ENCODE results near the gene RBM12.

Gene RBM12

DNA sequence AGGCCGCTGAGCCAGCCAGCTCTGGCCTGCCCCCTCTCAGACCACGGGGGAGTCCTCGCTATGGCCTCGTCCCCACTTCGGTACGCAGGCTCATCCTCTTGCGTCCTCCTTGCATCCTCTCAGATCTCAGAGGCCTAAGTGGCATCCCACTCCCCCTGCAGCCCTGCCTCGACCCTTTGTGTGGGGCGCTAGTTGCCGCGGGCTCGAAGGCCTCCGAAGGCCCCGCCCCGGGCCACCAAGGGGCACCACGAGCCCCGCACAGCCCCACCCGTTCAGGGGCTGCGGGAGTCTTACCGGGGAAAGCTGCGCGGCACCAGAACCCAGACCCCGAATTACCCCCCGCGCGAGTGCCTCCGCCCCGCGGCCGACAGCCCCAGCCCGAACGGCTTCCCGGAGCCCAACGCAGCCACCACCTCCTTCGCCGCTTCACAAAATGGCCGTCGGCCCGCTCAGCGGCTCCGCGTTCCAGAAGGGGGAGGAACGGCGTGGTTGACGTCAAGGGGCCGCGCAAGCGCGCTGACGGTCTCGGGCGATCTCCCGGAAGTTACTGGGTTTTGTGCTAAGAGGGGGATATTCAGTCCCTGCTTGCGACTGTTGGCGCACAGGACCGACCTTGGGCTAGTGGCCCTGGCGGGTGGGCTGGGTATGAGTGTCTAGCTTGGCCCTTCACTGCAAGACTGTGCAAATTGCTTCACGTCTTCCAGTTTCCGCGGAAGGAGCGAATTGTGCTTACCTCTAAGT is at the start of gene RBM12, which contains the start of gene CPNE1 (continued):
- TF ChIP-seq, protein P1, sequence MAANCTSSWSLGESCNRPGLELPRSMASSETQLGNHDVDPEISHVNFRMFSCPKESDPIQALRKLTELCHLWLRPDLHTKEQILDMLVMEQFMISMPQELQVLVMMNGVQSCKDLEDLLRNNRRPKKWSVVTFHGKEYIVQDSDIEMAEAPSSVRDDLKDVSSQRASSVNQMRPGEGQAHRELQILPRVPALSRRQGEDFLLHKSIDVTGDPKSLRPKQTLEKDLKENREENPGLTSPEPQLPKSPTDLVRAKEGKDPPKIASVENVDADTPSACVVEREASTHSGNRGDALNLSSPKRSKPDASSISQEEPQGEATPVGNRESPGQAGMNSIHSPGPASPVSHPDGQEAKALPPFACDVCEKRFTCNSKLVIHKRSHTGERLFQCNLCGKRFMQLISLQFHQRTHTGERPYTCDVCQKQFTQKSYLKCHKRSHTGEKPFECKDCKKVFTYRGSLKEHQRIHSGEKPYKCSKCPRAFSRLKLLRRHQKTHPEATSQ (tag by site-specific recombination; IDR thresholded peaks at IDR 0.05): peak; percentile 77; the same call in 1 of the 2 replicates

DNA sequence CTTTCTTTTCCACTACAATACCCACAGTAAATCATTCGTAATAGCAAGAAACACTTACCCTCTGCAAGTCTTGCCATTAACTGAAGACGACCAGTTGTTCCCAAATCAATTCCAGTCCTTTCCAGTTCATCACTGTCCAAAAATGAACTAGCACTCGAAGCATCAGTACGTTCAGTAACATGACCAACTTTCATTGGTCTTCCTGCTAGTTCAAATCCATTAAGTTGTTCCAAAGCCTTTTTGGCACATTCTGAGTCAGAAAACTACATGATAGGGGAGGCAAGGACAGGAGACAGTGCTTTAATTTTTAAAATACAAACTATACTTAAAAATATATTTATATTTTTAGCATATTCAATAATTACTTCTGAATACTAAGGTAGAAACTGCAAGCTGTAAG is 49.4 kb upstream of the RBM12 start:
- Histone ChIP-seq H3K36me3 (ENCODE audit: control insufficient read depth in 2 of 2, insufficient read depth in 1 of 2, low read length in 2 of 2) (peaks cover 80 to 97% of the 10 kb centered on the region in 2 experiments), H3K27ac (ENCODE audit: extremely low read depth, low read depth, low read length) (no peak overlapping the region), H3K4me1 (ENCODE audit: control insufficient read depth, insufficient read depth, low read length) (peaks cover 4% of the 10 kb centered on the region), H3K4me3 (ENCODE audit: low read depth, low read length) (no peak overlapping the region), H3K9me3 (ENCODE audit: control insufficient read depth, insufficient read depth, low read depth, low read length) (no peaks in the 10 kb centered on the region)
- TF ChIP-seq, protein P2, sequence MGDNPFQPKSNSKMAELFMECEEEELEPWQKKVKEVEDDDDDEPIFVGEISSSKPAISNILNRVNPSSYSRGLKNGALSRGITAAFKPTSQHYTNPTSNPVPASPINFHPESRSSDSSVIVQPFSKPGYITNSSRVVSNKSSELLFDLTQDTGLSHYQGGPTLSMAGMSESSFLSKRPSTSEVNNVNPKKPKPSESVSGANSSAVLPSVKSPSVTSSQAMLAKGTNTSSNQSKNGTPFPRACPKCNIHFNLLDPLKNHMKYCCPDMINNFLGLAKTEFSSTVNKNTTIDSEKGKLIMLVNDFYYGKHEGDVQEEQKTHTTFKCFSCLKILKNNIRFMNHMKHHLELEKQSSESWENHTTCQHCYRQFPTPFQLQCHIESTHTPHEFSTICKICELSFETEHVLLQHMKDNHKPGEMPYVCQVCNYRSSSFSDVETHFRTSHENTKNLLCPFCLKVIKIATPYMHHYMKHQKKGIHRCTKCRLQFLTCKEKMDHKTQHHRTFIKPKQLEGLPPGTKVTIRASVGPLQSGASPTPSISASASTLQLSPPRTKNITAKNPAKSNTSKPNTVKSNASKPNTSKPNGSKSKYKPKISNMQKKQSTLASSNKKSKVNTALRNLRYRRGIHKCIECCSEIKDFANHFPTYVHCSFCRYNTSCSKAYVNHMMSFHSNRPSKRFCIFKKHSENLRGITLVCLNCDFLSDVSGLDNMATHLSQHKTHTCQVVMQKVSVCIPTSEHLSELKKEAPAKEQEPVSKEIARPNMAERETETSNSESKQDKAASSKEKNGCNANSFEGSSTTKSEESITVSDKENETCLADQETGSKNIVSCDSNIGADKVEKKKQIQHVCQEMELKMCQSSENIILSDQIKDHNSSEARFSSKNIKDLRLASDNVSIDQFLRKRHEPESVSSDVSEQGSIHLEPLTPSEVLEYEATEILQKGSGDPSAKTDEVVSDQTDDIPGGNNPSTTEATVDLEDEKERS (tag by site-specific recombination; IDR thresholded peaks at IDR 0.05): no peak
- no peak for TF ChIP-seq KLF8 (tag by site-specific recombination; IDR thresholded peaks at IDR 0.05)
- TF ChIP-seq, protein P3, sequence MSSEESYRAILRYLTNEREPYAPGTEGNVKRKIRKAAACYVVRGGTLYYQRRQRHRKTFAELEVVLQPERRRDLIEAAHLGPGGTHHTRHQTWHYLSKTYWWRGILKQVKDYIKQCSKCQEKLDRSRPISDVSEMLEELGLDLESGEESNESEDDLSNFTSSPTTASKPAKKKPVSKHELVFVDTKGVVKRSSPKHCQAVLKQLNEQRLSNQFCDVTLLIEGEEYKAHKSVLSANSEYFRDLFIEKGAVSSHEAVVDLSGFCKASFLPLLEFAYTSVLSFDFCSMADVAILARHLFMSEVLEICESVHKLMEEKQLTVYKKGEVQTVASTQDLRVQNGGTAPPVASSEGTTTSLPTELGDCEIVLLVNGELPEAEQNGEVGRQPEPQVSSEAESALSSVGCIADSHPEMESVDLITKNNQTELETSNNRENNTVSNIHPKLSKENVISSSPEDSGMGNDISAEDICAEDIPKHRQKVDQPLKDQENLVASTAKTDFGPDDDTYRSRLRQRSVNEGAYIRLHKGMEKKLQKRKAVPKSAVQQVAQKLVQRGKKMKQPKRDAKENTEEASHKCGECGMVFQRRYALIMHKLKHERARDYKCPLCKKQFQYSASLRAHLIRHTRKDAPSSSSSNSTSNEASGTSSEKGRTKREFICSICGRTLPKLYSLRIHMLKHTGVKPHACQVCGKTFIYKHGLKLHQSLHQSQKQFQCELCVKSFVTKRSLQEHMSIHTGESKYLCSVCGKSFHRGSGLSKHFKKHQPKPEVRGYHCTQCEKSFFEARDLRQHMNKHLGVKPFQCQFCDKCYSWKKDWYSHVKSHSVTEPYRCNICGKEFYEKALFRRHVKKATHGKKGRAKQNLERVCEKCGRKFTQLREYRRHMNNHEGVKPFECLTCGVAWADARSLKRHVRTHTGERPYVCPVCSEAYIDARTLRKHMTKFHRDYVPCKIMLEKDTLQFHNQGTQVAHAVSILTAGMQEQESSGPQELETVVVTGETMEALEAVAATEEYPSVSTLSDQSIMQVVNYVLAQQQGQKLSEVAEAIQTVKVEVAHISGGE (tag by site-specific recombination; conservative IDR thresholded peaks at IDR 0.05; ENCODE audit: low read depth): no peak
- no peak for TF ChIP-seq ZNF37A (tag by site-specific recombination; IDR thresholded peaks at IDR 0.05)
- no peak for TF ChIP-seq ZNF510 (tag by site-specific recombination; IDR thresholded peaks at IDR 0.05; ENCODE audit: insufficient replicate concordance)
- no peak for TF ChIP-seq ZNF324 (tag by site-specific recombination; IDR thresholded peaks at IDR 0.05)
- TF ChIP-seq OVOL3 (tag by site-specific recombination; IDR thresholded peaks at IDR 0.05): no peak
- TF ChIP-seq, protein P4, sequence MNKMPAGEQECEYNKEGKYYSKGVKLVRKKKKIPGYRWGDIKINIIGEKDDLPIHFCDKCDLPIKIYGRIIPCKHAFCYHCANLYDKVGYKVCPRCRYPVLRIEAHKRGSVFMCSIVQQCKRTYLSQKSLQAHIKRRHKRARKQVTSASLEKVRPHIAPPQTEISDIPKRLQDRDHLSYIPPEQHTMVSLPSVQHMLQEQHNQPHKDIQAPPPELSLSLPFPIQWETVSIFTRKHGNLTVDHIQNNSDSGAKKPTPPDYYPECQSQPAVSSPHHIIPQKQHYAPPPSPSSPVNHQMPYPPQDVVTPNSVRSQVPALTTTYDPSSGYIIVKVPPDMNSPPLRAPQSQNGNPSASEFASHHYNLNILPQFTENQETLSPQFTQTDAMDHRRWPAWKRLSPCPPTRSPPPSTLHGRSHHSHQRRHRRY (tag by site-specific recombination; IDR thresholded peaks at IDR 0.05): no peak
- no peak for TF ChIP-seq GLI4 (tag by site-specific recombination; IDR thresholded peaks at IDR 0.05)
- no peak for TF ChIP-seq ZBTB7A (tag by site-specific recombination; IDR thresholded peaks at IDR 0.05; ENCODE audit: low read depth)
- TF ChIP-seq ZNF169 (tag by site-specific recombination; IDR thresholded peaks at IDR 0.05): no peak
- TF ChIP-seq ZNF138 (tag by site-specific recombination; IDR thresholded peaks at IDR 0.05; ENCODE audit: borderline replicate concordance): no peak
- CTCF ChIA-PET: interaction anchor here (0.6 kb wide), 1 partner anchor 210 kb away, joined by 3 read pairs; no protein-coding TSS in a partner anchor
- POLR2A ChIA-PET: interaction anchor here (0.6 to 2.3 kb wide), 5 partner anchors 10 to 28 kb away, joined by 3 to 8 read pairs (median 4); partner anchors contain the start of gene RBM39

Data from HEK293 (cell line).